Measurements from ENCODE around the gene ELFN2.

Gene ELFN2

DNA sequence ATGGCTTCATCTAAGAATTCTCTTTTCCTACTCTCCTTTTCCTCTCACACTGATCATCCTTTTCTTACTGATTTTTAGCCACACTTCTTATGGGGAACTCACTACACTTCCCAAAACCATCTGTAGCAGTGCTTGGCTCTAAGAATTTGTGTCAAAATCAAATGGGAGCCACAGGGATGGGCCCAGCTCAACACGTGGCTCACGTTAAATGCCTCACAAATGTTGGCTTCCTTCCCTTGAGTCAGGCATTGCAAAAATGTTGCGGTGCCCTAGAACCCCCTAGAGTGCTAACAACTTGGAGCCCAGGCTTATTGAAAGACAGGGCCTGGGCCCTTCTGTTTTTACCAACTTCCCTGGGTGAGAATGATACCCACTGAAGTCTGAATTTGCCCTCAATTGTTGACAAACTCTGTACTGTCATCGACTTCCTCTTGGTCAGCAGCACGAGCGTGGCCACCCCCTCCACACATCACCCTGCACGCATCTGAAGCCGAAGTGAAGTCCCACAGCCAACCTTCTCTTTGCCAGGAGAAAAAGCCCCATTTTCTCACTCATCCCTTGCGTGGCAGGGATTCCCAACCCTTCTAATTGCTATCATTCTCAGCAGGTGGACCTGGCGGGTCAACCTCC, 69.7 kb downstream of the ELFN2 start:
- DNase-seq (ENCODE audit: low read depth in 2 of 2): no peak

DNA sequence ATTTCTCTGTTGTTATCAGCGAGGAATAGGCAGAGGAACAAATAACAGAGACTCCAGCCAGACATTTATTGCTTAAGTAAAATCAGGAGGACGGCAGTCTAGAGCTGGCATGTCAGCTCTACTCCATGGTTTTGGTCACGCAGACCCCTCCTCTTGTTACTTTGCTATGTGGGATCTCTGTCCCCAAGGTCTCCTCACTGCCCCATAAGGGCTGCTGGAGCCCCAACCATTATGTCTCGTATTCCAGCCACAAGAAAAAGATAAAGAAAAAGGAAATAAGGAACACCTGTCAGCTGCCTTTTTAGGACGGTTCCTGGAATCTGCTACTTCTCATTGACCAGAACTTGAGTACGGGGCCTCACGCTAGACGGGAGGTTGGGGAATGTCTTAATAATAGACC, 70.4 kb downstream of the ELFN2 start:
- no peak for DNase-seq (ENCODE audit: low read depth in 2 of 2)

DNA sequence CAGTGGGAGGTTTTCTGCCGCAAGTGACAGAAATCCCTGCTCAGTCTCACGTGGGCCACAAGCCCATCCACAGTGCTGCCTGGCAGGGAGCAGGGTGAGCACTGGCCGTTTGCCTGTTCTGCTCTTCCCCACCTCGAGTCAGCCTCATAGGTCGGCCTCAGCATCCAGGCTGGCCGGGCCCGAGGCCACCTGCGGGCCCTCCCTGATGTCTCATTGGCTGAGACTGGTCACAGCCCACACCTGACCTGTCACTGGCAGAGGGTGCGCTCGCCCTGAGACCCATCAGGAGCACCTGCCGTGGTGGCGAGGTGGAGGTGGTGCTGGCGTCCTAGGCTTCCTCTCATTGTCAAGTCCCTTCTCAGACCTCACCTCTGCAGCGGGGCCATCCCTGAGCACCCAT, 72.1 kb downstream of the ELFN2 start:
- DNase-seq (ENCODE audit: low read depth in 2 of 2): no peak

DNA sequence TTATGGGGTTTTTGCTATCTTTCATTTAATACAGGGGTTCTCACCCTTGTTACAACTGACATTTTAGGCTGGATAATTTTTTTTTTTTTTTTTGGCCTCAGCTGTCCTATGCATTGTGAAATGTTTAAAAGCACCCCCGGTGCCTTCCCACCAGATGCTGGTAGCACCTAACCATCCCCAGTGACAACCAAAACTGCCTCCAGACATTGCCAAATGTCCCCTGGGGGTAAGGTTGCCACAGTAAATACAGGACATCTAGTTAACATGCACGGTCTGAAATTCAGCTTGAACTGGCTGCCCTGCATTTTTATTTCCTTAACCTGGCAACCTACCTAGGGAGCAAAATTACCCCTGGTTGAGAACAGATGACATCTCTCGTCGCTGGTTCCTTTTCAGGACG, 72.6 kb downstream of the ELFN2 start:
- no peak for DNase-seq (ENCODE audit: low read depth in 2 of 2)

DNA sequence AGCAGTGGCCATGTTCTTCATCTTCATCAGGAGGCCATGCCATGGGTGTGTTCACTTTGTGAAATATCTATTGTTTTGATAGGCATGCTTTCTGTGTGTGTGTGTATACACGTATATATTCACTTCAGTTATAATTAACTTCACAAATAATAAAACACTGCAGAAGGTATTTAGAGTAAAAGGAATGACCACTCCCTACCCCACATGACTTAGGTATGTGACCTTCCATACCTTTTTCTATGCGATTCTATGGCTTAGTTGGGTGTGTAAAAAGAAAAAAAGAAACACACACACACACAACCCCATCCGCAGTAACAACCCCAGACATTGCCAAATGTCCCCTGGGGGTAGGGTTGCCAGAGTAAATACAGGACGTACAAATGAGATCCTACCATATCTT, 73.0 kb downstream of the ELFN2 start:
- DNase-seq (ENCODE audit: low read depth in 2 of 2): no peak

DNA sequence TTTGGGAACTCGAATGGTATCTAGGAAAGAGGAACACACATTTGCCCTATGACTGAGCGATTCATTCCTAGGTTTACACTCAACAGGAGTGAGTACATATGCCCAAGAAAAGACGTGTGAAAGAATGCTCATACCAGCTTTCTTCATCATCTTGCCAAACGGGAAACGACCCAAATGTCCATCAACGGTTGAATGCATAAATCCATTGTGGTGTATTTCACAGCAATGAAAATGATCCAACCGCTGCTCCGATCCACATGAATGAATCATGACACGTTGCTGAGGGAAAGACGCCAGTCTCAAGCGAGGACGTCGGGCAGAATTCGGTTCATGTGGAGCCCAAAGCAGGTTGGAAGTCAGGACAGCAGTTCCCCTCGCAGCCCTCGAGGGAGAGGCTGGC, 73.4 kb downstream of the ELFN2 start:
- no peak for DNase-seq (ENCODE audit: low read depth in 2 of 2)

DNA sequence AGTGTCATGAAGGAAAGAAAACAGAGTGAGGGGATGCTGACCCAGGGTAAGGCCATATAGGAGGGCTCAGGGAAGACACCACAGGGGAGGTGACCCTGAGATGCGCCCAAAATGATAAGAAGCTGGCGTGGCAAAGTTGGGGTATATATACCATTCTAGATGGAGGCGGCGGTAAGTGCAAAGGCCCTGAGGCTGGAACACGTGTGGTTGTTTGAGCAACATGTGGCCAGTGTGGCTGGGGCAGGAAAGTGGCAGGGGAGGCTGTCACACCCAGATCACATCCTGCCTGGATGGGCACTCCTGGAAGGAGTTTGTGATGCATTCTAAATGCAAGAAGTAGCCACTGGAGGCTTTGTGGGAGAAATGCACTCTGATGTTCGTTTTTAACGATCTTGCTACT, 74.8 kb downstream of the ELFN2 start:
- DNase-seq (ENCODE audit: low read depth in 2 of 2): no peak

DNA sequence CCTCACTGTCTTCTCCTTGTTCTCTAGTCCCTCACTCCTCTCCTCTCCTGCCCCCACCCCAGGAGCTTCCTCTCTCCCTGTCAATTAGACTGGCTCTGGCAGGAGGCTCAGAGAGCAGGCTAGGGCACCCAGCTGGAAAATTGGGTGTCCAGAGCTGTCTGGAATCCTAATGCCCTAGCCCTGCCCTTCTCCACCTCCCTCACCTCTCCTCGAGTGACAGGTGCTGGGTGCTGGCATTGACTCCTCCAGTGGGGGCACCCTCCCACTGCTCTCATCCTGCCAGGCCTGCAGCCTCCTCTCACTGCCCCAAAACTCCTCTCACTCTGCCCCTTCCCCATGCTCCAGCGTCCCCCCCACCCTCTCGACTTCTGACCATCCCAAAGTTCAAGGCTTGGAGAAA, 76.0 kb downstream of the ELFN2 start:
- DNase-seq (ENCODE audit: low read depth in 2 of 2): no peak

DNA sequence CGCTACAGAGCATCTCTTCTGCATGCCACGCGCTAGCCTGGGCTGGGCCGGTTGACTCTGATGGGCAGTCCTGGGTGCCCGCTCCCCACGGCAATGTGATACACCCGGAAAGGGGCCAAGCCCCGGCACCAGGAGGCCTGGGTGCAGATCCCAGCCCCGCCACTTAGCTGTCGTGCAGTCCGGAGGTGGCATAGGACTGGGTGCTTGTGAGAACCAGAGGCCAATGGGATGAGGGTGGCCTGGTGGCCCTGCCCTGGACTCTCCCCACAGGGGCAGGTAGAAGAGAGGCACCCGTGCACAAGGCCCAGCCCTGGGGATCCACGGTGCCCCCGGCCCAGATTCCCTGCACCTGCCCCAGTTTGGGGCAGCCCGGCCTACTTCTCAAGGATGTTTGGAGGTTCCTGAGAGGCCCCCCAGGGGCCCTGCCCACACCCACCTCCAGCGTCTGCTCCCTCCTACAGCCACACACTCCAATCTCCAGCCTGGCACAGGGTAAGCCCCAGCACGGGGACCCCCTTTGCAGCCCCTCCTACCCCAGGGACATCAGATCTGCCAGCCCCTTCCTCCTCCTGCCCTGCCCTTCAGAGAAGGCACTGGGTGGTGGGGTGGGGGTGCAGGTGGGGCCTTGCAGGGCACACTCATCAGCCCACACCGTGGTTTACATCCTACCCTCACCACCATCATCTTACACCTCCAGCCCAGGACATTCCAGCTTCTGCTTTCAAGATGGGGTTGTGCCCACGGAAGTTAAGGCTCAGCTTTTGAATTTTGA, 78.0 kb downstream of the ELFN2 start:
- no peak for DNase-seq (ENCODE audit: low read depth in 2 of 2)

DNA sequence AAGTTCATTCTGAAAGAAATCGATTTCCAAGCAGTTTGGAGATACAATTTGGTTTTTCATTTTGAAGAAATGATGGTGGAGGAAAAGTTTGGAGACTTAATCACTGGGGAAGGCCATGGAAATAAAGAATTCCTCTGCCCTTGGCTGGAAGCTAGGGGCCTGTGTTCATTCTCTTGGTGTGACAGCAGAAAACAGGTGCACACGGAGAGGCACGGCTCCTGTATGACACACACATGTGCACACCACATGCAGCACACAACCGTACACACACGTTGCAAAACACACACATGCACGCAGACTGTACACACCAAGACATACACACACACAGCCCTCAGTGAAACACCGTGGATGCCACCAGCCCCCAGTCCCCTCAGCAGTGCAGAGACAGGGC, 80.8 kb downstream of the ELFN2 start:
- DNase-seq (ENCODE audit: low read depth in 2 of 2): no peak

DNA sequence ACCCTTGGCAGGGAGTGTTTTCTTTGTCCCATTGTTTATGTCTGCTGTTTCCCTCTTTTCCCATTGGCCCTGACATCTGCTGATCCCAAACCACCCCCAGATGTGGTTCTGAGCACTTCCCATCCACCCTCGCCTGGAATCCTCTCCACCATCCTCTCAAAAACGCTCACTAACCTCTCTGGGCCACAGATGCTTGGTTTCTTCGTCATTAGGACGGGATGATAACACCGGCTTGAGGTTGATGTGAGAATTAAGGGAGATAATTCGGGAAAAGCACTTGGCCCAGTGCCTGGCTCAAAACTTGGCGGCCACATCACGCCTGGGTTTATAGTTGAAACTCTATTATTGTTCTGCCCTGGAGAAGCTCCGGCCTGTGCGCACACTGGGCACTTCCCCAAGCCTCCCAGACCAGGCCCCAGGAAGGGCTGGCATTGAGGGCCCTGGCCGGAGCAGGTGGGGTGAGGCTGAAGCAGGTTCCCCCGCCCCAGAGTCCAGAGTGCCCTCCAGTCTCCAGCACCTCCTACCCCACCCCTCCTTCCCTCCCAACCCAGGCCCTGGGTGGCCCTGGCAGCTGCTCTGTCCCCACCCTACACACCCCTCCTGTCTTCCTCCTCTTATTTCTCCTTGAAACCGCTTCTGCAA, 81.3 kb downstream of the ELFN2 start:
- DNase-seq (ENCODE audit: low read depth in 2 of 2): no peak

DNA sequence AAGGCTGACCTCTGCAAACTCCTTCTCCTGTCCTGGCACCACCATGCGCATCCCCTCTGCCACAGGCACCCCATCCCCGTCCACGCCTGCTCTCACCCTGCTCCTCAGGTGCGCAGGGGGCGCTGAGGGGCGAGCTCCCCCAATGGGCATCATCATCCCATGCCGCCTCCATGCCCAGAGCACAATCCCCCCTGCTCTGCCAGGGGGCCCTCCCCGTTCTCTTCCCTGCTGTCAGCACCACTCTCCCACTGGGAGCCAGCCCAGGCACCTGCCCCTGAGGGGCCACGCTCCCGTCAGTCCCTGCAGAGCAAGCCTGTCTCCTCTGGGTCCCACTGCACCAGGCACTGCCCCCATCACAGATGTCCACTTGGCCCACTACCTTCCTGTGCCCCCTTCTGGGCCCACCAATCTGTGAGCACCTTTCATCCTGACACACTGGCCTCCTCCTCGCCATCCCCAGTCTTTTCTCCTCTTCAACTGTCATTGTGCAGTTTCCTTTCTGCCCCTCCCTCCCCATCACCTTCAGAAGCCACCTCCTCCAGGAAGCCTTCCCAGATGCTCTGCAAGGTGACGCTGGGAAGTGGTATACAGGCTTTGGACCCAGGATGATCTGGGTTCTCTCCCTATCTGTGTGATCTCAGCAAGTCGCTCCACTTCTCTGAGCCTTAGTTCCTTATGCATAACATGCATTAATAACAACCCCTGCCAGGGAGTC, 82.4 kb downstream of the ELFN2 start:
- DNase-seq (ENCODE audit: low read depth in 2 of 2): no peak

DNA sequence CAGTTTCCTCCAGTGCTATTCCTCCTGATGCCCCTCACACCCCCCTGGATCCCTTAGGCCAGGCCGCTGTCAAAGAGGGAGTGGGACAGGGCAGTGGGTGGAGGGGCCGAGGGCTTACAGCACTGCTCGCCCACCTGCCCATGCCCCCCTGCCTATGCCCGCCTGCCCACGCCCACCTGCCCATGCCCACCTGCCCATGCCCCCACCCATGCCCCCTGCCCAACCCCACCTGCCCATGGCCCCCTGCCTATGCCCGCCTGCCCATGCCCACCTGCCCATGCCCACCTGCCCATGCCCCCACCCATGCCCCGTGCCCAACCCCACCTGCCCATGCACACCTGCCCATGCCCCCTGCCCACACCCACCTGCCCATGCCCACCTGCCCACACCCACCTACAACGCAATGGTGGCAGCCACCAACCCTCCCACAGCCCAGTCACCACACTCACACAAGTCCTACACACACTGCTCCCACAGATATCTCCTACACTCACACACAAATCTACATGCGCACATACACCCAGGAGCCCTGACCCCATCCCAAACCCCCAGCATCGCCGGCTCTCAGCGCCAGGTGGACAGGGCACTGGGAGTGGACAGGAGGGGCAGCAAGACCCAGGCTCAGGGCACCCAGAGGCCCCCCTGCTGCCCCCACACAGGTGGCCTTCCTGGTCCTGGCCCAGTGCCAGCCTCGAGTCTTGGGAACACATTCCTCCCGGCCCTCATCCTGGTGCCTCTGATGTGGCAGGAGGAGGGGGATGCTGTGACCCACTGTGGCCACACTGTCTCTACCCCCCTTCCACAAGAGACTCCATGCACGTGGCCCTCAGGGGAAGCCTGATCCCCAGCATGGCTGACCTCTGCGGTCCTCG, 83.2 kb downstream of the ELFN2 start:
- DNase-seq (ENCODE audit: low read depth in 2 of 2): no peak

DNA sequence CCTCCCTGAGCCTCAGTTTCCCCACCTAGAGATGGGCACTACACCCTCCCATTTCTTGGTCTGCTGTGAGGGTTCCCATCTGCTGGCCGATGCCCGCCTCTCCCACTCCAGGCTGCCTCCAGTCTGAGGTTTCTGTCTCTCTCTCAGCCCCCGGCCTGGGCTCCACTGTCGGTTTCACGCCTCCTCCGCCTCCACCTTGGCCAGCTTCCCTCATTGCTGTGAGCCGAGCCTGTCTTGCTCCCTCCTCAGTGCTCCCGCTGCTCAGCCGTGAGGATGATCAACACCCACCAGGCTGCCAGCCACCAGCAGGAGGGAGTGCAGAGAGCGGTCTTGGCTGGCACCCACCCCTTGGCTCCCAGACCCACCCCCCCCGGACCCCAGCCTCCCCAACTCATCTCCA, 83.9 kb downstream of the ELFN2 start:
- DNase-seq (ENCODE audit: low read depth in 2 of 2): no peak

DNA sequence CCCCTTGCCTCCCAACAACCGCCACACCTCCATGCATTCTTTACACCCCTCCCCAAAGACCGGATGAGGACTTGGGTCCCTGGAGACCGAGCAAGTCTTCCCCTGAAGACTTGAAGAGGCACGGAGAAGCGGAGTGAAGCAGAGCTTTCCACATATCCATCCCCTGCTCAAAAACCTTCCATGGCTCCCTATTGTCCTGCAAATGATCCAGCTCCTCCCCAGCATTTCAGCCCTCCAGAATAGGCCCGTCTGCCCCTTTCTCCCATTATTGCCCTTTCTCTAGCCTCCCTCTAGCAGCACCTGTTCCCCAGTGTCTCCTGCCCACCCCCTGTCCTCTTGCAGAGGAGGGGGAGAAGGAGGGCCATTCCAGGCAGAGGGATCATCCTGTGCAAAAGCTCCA, 85.2 kb downstream of the ELFN2 start:
- no peak for DNase-seq (ENCODE audit: low read depth in 2 of 2)

DNA sequence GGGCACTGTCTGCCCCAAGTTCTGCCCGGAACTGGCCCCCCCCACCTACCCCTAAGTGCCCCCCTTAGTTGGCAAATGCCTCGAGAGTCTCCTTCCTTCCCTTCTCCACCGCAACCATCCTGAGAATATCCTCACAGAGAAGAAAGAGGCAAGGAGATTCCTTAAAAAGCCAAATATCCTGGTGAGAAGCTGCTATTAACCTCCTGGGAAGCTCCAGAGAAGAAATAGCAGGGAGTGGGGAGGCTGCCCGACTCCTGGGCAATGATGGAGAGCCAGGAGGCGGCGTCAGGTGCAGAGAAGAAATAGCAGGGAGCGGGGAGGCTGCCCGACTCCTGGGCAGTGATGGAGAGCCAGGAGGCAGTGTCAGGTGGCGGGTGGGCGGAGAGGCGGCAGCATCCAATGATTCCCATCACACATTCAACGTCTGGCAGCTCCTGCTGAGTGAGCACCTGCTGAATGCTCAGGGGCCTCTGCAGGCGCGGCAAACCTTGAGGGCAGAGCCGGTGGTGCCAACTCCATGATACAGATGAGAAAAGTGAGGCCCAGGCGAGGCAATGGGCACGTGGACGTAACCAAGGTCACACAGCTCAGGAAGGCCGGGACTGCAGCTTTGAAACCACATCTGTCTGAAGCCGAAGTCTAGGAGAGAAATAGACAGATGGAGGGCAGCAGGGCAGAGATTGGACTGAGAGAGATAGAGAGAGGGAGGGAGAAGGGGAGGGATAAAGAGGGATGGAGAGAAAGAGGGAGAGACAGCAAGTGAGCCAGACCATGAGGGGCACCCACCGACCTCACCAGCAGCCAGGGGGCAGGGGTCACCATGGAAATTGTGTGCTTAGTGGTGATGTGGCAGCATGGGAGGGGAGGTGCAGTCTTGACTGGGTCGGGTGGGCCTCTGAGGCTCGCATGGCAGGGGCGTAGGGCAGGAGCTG, 86.7 kb downstream of the ELFN2 start:
- DNase-seq (ENCODE audit: low read depth in 2 of 2): no peak

DNA sequence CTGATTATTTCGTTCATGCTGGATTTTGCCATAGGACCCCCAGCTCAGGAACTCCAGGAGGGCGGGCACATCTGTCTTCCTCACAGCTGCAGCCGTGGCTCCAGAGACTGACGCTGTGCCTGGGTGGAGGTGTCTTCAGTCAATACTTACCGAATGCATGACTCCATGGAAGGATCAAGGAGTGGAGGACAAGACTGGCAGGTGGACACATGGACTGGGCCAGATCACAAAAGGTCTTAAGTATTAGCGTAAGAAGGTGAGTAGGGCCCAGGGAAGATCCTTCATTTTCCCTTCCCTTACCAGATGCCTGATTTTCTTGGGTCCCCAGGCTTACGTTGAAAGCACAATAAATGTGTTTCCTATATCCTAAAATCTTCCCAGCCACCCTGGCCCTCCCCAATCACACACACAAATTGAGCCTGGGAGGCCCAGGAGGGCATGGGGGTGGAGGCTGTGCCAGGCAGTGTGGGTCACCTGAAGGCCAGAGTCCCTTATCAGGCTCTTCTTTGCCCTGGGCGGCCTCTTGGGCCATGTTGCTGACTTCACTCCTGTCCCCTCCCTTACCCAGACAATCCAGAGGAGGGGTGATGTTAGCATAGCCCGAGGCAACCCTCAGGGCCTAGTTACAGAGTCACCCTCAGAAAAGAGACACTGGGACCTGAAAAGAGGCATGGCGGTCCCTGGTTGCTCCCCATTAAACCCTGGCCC, 88.6 kb downstream of the ELFN2 start:
- no peak for DNase-seq (ENCODE audit: low read depth in 2 of 2)

DNA sequence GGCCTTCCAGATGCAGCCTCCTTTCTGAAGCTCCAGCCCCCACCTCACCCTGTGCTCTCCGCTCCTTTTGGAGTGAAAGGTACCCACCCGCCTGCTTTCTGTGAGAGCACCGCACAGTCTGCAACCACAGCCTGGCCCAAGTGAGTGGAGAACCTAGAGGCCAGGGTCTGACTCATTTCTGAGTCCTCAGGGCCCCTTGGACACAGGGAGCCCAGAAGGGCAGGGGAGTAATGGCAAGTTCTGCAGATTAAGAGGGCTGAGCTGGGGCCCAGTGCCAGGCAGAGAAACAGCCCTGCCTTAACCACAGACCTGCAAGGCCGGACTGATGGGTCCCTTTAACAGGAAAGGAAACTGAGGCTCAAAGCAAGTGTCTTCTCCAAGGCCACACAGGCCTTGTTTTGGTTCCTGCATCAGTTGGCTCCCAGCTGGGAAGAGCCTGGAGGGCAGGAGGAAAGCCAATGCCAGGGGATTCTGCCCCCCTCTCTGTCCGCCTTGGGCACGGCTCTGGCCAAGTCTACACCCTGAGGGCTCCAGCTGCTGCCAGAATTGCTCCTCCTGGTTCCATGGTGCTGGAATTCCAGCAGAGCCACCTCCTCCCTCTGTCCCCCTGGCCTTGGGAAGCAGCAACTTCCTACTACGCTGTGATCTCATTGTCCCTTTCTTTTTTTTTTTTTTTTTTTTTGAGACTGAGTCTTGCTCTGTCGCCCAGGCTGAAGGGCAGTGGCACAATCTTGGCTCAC, 89.9 kb downstream of the ELFN2 start:
- no peak for DNase-seq (ENCODE audit: low read depth in 2 of 2)

DNA sequence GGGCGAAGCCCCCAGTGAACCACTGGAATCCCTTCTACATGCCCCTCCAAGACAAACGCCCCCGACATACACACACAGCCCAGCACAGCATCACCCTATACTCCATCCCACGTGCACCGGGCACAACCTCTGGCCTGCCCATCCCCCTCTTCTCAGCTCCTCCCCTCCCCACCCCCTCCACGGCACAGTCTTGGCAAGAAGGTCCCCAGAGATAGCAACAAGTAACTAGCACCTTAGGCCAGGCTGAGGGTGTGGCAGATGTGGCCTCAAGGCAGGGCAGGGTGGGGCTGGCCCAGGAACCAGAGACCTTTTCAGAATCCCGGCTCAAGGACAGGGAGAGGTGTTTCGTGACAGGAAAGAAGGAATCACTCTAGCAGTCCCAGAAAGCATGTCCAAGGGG, 90.7 kb downstream of the ELFN2 start:
- no peak for DNase-seq (ENCODE audit: low read depth in 2 of 2)

All from stimulated activated CD4-positive, alpha-beta T cell treated with anti-CD3 and anti-CD28 coated beads, Interleukin-1b, Interleukin-23, amount 100 ng/mL, for 1 hour (primary cell).